HG03196 (cell line): ENCODE results near the gene SVEP1.
"Not testable (repeated sequence)": the region's sequence is repeated elsewhere in the genome, so short reads cannot be mapped to it uniquely, and the experiment has no call there.

Source experiments
- ATAC-seq: cut with Tn5 transposase; IDR thresholded peaks from one replicate; pipeline ENCODE4 v1.9.1; 2021; ENCODE audit not compliant: unreplicated experiment

Gene SVEP1

GRCh38 chr9:110579862-110580219 lies 300 bp upstream of the SVEP1 start:
- ATAC-seq = no peak

DNA sequence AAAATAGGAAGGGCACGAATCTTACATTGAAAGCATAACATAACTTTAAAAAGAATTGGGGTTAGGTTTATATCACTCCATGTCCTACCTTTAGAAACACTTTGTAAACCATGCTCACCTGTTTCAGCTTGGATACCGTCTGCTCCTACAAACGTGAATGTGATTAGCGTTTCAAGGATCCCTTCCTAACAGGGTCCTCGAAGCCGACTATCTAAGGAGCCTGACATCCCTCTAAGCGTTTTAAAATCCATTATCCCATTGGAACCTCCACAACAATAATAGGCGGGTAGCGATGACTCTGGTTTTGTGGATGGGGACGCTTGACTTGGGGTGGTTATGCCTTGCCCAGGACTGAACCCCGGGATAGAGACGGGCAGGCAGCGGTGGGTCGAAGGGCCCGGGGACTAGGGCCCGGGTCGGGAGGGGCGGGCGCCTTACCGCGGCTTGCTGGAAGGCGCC lies 937 bp downstream of the SVEP1 start:
- no peak for ATAC-seq

- no peak for ATAC-seq
Measured at GRCh38 chr9:110575945-110576344, 3.6 kb downstream of the SVEP1 start.

DNA sequence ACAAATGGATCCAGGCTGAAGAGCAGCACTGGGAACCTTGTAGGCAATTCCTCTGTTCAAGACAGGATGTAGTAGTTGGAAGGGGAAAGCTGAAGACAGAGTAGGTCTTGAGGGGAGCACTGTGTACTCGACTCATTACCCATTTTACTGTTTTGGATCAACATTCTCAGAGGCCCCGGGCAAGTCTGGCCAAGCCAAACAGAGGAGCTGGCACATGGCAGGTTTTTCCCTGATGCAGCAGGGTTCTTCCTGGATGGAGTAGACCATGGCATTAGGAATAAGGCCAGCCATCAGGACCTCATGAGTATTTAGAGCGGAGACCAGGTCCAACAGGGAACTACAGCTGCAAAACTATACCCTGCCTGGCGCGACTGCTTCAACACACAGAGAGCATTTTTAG lies 4.4 kb downstream of the SVEP1 start:
- no peak for ATAC-seq

- ATAC-seq = no peak
Measured at GRCh38 chr9:110573305-110573704, 6.2 kb downstream of the SVEP1 start.

DNA sequence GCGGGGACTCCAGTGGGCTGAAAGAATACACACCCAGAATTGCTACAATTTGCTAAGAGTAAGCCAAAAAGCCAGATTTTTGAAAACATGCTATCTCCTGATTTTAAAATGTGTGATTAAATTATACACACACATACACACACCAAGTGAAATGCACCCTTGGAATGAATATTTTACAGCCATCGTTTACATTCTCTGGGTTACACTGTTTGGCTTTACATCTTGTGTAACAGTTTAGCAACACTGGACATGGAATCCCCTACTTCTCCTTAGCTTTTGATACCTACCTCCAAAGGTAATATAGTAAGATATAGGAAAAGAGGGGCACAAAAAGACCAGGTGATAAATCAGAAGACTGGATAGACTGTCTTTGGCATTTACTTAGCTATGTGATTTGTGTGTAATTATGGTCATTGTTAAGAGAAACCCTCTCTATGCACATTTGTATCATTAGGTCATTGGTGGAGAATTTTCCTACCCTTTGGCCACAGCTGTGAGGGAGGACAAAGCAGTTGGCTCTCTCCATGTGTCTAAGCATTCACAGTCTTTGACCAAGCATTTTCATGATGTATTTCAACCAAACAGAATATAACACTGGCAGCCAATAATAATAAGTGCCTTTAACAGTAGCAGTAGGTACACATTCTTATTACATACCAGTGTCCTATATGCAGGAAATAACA lies 7.6 kb downstream of the SVEP1 start:
- ATAC-seq = no peak

DNA sequence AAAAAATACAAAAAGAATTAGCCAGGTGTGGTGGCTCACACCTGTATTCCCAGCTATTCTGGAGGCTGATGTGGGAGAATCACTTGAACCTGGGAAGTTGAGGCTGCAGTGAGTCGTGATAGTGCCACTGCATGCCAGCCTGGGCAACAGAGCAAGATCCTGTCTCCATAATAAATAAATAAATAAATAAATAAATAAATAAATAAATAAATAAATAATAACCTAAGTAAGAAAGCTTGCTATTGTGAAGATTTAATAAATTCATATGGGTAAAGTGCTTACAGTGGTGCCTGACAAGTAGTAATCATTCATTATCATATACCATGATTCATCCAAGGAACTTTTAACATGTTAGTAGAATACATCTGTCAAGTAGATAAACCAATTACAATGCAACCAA lies 13.4 kb downstream of the SVEP1 start:
- no peak for ATAC-seq

DNA sequence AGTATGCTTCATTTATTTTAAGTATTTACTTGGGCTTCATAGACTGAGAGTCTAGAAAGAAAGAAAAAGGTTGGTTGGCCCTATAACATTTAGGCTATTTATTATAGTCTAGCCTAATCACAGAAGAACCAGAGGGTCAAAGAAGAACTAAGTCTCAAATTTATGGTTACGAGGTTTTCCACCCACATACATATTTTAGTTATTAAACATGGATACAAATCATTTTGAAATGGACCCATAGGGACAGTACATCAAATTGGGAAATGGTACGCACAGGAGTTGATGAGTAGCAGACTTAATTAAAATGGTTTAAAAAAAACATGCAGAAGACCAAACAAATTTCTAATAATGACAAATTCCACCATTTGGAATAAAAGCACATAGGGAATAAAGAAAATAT lies 17.7 kb downstream of the SVEP1 start:
- ATAC-seq = no peak

- no peak for ATAC-seq
Measured at GRCh38 chr9:110559869-110560268, 19.7 kb downstream of the SVEP1 start.

DNA sequence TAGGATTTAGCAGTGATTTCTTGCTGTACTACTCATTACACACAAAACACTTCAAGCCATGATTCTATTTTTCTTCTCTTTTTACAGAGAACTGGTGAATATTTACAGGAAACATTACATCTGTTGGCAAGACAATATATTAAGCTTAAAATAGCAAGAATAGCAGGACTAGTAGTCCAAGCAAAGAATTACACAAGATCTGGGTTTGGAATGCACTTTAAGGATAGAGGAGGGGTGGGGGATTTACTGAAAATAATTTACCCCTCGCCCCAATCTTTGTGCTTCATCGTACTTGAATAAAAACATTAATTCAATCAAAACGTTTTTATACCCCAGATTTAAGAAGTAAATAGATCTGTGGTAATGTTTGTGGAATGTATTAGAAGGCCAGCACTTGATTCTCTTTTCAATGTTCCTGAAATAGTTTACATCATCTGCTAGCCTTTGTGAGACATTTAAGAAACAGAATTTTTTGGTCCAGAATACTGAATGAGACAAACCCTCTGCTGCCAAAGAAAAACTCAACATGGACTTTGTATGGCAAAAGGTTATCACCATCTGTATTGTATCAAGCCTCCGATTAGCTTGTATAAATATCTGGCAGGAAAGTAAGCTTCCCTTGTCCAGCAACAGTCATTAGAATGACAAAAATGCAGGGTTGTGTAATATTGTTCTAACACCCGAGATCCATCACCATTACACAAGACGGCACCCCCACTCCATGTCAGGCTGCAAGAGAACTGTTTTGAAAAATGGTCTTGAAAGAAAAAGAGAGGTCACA lies 23.8 kb downstream of the SVEP1 start:
- ATAC-seq = no peak

- no peak for ATAC-seq
Measured at GRCh38 chr9:110546411-110546871, 33.1 kb downstream of the SVEP1 start.

GRCh38 chr9:110545705-110546104 lies 33.8 kb downstream of the SVEP1 start:
- ATAC-seq = no peak

GRCh38 chr9:110543631-110544051 lies 35.9 kb downstream of the SVEP1 start:
- ATAC-seq = no peak

GRCh38 chr9:110541950-110542349 lies 37.6 kb downstream of the SVEP1 start:
- ATAC-seq = no peak

GRCh38 chr9:110538647-110539041 lies 40.9 kb downstream of the SVEP1 start:
- ATAC-seq = no peak

GRCh38 chr9:110537841-110538646 lies 41.5 kb downstream of the SVEP1 start:
- no peak for ATAC-seq

GRCh38 chr9:110536822-110537221 lies 42.7 kb downstream of the SVEP1 start:
- ATAC-seq = no peak

DNA sequence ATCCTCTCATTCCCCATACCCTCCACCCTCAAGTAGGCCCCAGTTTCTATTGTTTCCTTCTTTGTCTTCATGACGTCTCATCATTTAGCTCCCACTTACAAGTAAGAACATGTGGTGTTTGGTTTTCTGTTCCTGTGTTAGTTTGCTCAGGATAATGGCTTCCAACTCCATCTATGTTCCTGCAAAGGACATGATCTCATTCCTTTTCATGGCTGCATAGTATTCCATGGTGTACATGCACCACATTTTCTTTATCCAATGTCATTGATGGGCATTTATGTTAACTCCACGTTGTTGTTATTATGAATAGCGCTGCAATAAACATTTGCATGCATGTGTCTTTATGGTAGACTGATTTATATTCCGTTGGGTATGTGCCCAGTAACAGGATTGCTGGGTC lies 45.4 kb downstream of the SVEP1 start:
- ATAC-seq = not testable (repeated sequence)

DNA sequence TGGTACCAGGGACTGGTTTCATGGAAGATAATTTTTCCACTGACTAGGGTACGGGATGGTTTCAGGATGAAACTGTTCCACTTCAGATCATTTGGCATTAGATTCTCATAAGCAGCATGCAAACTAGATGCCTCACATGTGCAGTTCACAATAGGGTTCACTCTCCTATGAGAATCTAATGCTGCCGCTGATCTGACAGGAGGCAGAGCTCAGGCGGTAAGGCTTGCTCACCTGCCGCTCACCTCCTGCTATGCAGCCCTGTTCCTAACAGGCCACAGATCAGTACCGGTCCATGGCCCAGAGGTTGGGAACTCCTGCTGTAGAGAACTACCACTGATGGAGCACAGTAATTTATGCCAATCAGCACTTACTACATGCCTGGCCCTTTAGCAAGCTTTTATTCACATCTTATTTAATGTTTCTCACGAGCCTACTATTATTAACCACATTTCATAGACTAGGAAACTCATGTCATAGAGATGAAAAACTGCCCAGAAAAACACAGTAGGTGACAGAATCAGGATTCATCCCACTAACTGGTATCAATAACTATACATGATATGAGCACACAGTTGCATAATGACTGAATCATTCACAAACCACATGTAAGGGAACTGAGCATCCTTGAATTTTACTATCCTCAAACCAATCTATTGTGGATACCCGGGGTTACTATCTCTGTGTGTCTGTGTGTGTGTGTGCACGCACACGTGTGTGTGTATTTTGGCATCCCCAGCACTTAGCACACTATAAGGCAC lies 46.5 kb downstream of the SVEP1 start:
- no peak for ATAC-seq

DNA sequence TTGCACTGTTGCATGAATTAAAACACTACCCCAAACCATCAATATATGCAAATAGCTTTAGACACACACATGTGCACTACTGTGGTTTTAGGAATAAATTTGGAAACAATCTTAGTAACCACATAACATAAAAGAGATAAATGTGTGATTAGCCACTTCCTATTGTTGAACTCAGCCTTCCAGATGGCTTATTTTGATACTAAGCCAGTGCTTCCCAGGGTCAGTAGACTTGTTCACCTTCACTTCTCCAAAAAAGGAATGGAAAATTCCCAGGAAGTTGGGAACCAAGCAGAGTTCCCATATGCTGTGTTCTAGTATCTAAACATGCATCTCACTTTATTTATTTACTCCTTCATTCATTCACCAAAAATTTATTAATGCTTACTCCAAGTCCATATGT lies 47.8 kb downstream of the SVEP1 start:
- no peak for ATAC-seq

- not testable (repeated sequence) for ATAC-seq
Measured at GRCh38 chr9:110531241-110531640, 48.3 kb downstream of the SVEP1 start.
